ENCODE measurements around the gene CCDC185.

DNA sequence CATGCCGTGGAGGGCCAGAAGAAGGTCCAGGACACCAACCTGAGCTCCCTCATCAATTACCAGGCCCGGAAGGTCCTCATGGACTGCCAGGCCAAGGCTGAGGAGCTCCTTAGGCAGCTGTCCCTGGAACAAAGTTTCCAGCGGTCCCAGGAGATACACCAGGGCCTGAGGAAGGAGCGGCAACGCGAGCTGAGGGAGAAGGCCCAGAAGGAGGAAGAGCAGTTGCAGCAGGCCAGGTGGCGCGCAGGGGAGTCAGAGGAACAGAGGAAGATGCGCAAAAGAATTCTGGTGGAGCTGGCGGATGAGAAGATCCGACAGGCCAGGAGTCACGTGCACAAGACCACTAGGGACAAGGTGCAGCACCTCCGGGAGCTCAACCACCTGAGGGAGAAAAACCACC is 1.5 kb downstream of the CCDC185 start:
- TF ChIP-seq, protein P1, sequence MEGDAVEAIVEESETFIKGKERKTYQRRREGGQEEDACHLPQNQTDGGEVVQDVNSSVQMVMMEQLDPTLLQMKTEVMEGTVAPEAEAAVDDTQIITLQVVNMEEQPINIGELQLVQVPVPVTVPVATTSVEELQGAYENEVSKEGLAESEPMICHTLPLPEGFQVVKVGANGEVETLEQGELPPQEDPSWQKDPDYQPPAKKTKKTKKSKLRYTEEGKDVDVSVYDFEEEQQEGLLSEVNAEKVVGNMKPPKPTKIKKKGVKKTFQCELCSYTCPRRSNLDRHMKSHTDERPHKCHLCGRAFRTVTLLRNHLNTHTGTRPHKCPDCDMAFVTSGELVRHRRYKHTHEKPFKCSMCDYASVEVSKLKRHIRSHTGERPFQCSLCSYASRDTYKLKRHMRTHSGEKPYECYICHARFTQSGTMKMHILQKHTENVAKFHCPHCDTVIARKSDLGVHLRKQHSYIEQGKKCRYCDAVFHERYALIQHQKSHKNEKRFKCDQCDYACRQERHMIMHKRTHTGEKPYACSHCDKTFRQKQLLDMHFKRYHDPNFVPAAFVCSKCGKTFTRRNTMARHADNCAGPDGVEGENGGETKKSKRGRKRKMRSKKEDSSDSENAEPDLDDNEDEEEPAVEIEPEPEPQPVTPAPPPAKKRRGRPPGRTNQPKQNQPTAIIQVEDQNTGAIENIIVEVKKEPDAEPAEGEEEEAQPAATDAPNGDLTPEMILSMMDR (IDR thresholded peaks at IDR 0.05): no peak
- TF ChIP-seq POLR2A (IDR thresholded peaks at IDR 0.05): no peak

All from testis (tissue), 2 donors.